Aortic smooth muscle cell (primary cell): Measurements from ENCODE around the gene SH2B3. TPM values are rescaled to one million over a fixed set of nuclear protein-coding genes. Genes with fewer than 3 reads are reported as not detected.

Experiments
- total RNA-seq: library from RNA; depleted of rRNA; stranded (reverse); fragments of >200 nt; gene quantifications from 2 replicates; pipeline ENCODE4 v1.2.3, GENCODE V29; 2014

SH2B3 gene
- 37.7 and 68.4 TPM in 2 replicates for total RNA-seq

DNA sequence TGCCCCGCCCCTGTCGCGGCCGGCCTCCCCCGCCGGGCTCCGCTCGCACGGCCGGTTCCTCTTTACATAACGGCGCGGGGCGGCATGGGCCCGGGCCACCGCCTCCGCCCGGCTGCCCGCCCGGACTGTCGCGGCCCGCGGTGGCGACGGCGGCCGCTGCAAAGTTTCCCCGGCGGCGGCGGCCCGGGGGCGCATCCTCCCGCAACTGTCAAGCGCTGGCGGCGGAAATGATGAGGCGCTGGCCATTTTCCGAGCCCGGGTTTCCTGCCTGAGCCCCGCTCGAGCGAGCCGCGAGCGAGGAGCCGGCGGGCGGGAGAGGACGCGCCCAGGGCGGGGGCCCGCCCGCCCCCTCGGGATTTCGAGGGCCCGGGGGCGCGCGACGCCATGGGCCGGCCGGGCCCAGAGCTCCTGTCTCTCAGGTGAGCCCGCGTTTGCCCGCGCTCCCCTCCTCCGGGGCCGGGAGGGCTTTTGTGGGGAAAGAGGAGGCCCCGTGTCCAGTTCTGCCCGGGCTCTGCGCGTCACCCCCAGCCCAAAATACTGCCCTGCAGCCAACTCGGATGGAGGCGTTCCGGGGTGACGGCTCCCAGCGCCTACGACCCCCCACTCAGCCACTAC is at the start of gene SH2B3:
SH2B3 (plus strand) TSS at position 65 of the 615 bp plus-strand sequence. CDS start 12,223 bp downstream, outside the sequence.

DNA sequence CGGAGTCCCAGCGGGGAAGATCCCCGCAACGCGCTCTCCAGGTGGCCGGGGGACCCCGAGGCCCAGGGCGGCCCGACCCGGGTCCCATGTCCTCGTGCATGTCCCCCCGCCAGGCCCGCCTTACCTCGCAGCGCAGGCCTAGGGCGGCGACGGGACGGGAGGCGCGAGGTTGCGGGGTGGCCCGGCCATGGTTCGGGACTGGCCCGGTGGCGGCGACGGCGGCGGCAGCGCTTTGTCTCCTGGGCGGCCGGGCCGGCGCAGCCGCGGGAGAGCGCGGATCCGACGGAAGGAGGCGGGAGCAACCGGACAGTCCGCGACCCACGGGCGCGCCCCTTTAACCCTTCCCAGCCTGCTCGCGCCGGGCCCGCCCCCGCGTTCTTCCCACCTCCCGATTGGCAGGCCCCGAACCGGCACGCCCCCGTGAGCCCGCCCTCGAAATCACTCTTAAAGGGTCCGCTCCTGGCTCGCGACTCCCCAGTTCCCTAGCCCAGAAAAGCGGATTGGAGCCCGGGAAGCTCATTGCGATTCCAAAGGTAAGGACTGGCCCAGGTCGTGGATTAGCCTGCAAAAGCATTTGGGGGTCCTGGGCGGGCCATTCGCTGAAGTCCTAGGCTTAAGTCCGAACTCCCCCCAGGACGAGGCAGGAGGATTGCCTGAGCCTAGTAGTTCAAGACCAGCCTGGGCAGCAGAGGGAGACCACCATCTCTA is 36.8 kb upstream of the SH2B3 start, which contains the start of gene PHETA1:
PHETA1 (minus strand) TSS at position 308 of the 708 bp plus-strand sequence. CDS start 5,668 bp downstream, outside the sequence.

Other genes starting within 250 kb of the SH2B3 start
- gene PHETA1, start 36.8 kb upstream of the SH2B3 start, total RNA-seq: 4.7 and 6.3 TPM in 2 replicates
- 18.0 and 28.6 TPM in 2 replicates for gene ATXN2, start 193.4 kb downstream of the SH2B3 start, total RNA-seq